DND-41 (cell line): Measurements from ENCODE around the gene REV3L.
"Not testable (repeated sequence)": the region's sequence is repeated elsewhere in the genome, so short reads cannot be mapped to it uniquely, and the experiment has no call there.

ENCODE experiments used
- ATAC-seq: fragments of 200-7000 bp; cut with Tn5 transposase; 3 replicates; pipeline ENCODE4 v1.9.1; 2021; ENCODE audit warnings: low read depth; ENCODE audit not compliant: insufficient read depth
- DNase-seq: peaks from one replicate; pipeline ENCODE4 v3.0.0-alpha.2; 2020
- H2AFZ ChIP-seq: 2 replicates; pipeline ENCODE4 v1.6.0; 2012; ENCODE audit warnings: low read depth, low read length
- H3K27ac ChIP-seq: 2 replicates; pipeline ENCODE4 v1.5.1; 2012; ENCODE audit warnings: low read length, inconsistent platforms
- H3K27me3 ChIP-seq: fragments of 200-600 bp; sonication (generic); 2 replicates; pipeline ENCODE4 v1.6.0; 2012; ENCODE audit warnings: low read length, mild to moderate bottlenecking, inconsistent platforms; ENCODE audit not compliant: insufficient read depth, poor library complexity
- H3K36me3 ChIP-seq: 2 replicates; pipeline ENCODE4 v1.5.1; 2012; ENCODE audit warnings: low read length, inconsistent platforms; ENCODE audit not compliant: insufficient read depth
- H3K4me1 ChIP-seq: 2 replicates; pipeline ENCODE4 v1.5.1; 2012; ENCODE audit warnings: mild to moderate bottlenecking, low read length; ENCODE audit not compliant: insufficient read depth
- H3K4me2 ChIP-seq: 2 replicates; pipeline ENCODE4 v1.6.0; 2012; ENCODE audit warnings: mild to moderate bottlenecking, moderate library complexity, low read length, inconsistent platforms; ENCODE audit not compliant: insufficient read depth
- H3K4me3 ChIP-seq, 2 experiments: fragments of 200-600 bp in 1 of 2; shearing (Covaris generic) in 1 of 2; 2 replicates each; pipeline ENCODE4 v1.5.1; 2012 to 2016; ENCODE audit warnings: inconsistent platforms in 2 of 2, low read length in 2 of 2, mild to moderate bottlenecking in 2 of 2, low read depth in 1 of 2, moderate library complexity in 1 of 2
- H3K79me2 ChIP-seq: 2 replicates; pipeline ENCODE4 v1.6.0; 2012; ENCODE audit warnings: low read length, inconsistent platforms; ENCODE audit not compliant: insufficient read depth
- H3K9ac ChIP-seq: 2 replicates; pipeline ENCODE4 v1.6.0; 2012; ENCODE audit warnings: low read depth, mild to moderate bottlenecking, inconsistent platforms, low read length, moderate library complexity
- H3K9me3 ChIP-seq: 2 replicates; pipeline ENCODE4 v1.5.1; 2012; ENCODE audit warnings: low read length, moderate library complexity, mild to moderate bottlenecking, inconsistent platforms; ENCODE audit not compliant: insufficient read depth, severe bottlenecking
- H4K20me1 ChIP-seq: 2 replicates; pipeline ENCODE4 v1.6.0; 2012; ENCODE audit warnings: low read length; ENCODE audit not compliant: insufficient read depth
- EZH2 ChIP-seq: IDR thresholded peaks from 3 replicates; pipeline ENCODE4 v1.6.1; 2012; ENCODE audit warnings: borderline replicate concordance, low read depth, mild to moderate bottlenecking, moderate library complexity, low read length, inconsistent platforms; ENCODE audit not compliant: severe bottlenecking
- TF ChIP-seq, protein P1 (sequence below): IDR thresholded peaks from 2 replicates; pipeline ENCODE4 v1.5.1; 2012; ENCODE audit warnings: borderline replicate concordance, low read length, moderate library complexity, mild to moderate bottlenecking; ENCODE audit not compliant: poor library complexity, severe bottlenecking; ENCODE audit errors: extremely low read depth

REV3L gene

DNA sequence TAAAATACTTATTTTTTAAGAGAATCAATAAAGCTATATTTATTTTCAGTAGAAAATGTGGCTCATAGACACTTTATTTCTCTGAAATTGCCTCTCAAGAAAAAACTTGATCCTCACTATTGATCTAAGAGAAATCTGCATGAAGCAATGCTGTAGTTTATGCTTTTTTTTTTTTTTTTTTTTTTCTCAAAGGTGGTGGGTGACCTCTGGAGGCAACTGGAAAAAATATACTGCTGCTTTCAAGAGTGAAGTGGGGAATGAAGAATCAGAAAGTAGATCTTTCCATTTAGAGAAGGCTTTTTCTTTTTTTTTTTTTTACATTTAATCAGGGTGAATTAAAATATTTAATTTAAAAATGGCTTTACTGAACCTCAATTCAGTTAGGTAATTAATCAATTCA, 226.4 kb downstream of the REV3L start:
- Histone ChIP-seq H3K27ac (no peak overlapping the region), H3K36me3 (no peaks in the 10 kb centered on the region), H3K4me3 (no peak overlapping the region), H3K4me2 (no peak overlapping the region), H3K79me2 (peaks cover 21% of the 10 kb centered on the region), H3K9me3 (no peaks in the 10 kb centered on the region), H3K4me1 (peaks cover 24% of the 10 kb centered on the region), H2AFZ (no peak overlapping the region), H4K20me1 (no peaks in the 10 kb centered on the region), H3K27me3 (no peaks in the 10 kb centered on the region), H3K9ac (no peak overlapping the region)
- DNase-seq (no peak), ATAC-seq (no peak)
- TF ChIP-seq EZH2: no peak
- TF ChIP-seq, protein P1, sequence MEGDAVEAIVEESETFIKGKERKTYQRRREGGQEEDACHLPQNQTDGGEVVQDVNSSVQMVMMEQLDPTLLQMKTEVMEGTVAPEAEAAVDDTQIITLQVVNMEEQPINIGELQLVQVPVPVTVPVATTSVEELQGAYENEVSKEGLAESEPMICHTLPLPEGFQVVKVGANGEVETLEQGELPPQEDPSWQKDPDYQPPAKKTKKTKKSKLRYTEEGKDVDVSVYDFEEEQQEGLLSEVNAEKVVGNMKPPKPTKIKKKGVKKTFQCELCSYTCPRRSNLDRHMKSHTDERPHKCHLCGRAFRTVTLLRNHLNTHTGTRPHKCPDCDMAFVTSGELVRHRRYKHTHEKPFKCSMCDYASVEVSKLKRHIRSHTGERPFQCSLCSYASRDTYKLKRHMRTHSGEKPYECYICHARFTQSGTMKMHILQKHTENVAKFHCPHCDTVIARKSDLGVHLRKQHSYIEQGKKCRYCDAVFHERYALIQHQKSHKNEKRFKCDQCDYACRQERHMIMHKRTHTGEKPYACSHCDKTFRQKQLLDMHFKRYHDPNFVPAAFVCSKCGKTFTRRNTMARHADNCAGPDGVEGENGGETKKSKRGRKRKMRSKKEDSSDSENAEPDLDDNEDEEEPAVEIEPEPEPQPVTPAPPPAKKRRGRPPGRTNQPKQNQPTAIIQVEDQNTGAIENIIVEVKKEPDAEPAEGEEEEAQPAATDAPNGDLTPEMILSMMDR: no peak

DNA sequence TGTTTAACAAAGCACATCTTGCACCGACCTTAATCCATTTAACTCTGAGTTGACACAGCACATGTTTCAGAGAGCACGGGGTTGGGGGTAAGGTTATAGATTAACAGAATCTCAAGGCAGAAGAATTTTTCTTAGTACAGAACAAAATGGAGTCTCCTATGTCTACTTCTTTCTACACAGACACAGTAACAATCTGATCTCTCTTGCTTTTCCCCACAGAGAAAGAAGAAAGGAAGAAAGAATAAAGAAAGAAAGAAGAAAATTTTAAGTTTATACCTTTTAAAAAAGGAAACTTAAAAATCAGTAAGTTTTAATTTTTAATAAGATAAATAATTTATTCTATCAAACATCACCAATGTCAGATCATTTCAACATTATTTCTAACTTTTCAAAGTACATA, 227.2 kb downstream of the REV3L start:
- not testable (repeated sequence) for ATAC-seq, H3K9ac ChIP-seq, H3K36me3 ChIP-seq, H3K27me3 ChIP-seq, H3K4me3 ChIP-seq, DNase-seq, H3K9me3 ChIP-seq, H3K27ac ChIP-seq, H4K20me1 ChIP-seq, H2AFZ ChIP-seq, H3K4me2 ChIP-seq
- Histone ChIP-seq H3K79me2 (peaks cover 15% of the 10 kb centered on the region), H3K4me1 (peaks cover 18% of the 10 kb centered on the region)

DNA sequence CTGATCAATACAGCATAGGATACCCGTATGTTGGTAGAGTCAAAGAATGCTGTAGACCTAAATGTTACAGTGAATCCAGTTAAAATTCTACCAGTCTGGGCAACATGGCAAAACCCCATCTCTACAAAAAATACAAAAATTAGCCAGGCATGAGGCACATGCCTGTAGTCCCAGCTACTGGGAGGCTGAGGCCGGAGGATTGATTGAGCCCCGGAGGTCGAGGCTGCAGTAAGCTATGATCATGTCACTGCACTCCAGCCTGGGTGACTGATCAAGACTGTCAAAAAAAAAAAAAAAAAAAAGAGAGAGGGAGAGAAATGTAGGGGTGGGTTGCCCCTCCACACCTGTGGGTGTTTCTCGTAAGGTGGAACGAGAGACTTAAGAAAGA, 228.2 kb downstream of the REV3L start:
- no peak for TF ChIP-seq EZH2
- TF ChIP-seq, protein P1: no peak
- Histone ChIP-seq H3K9ac (no peak overlapping the region), H3K36me3 (no peaks in the 10 kb centered on the region), H3K79me2 (peaks cover 6% of the 10 kb centered on the region), H3K4me1 (peaks cover 8% of the 10 kb centered on the region), H3K4me2 (no peak overlapping the region), H3K9me3 (no peaks in the 10 kb centered on the region), H4K20me1 (no peaks in the 10 kb centered on the region), H2AFZ (no peak overlapping the region), H3K27me3 (no peaks in the 10 kb centered on the region), H3K27ac (no peak overlapping the region), H3K4me3 (no peak overlapping the region)
- no peak for DNase-seq
- no peak for ATAC-seq

DNA sequence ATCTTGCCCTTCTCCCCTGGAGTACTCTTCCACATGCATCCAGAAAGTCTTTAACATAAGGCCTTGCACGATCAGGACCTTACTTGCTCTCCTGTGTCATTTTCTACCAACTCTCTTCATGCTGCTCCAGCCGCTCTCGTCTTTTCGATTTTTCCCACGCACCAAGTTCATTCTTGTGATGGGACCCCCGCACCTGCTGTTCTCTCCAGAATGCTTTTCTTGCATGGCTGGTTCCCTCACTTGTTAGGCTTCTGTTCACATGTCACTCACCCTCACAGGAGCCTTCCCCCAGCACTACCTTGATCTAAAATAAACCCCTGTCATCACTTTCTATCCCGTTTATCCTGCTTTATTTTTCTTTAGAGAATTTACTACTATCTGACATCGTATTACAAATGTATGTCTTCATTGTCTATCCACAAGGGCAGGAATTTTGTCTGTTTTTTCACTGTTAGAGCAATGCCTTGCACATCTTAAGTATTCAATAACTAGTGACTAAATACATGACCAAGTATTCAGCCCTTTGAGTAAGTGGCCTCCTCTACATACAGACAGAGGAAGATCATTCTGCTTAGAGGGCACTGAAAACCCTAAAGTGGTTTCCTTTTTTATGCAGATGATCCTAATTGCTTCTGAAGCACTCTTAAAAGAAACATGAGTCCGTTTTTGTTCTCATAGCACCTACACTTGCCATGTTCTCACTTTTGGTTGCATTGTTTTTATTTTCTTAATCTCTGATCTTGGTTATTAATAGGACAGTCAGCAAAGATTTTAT, 228.8 kb downstream of the REV3L start:
- H3K27me3 ChIP-seq: no peaks in the 10 kb centered on the region
- no peaks in the 10 kb centered on the region for H3K36me3 ChIP-seq
- no peaks in the 10 kb centered on the region for H3K79me2 ChIP-seq
- DNase-seq: no peak
- no peak overlapping the region for H3K27ac ChIP-seq
- H3K9ac ChIP-seq: no peak overlapping the region
- no peak overlapping the region for H2AFZ ChIP-seq
- H3K4me1 ChIP-seq: peaks cover 8% of the 10 kb centered on the region
- no peak overlapping the region for H3K4me2 ChIP-seq
- ATAC-seq: no peak
- H3K4me3 ChIP-seq: no peak overlapping the region
- H4K20me1 ChIP-seq: no peaks in the 10 kb centered on the region
- TF ChIP-seq, protein P1: no peak
- TF ChIP-seq EZH2: no peak
- H3K9me3 ChIP-seq: no peaks in the 10 kb centered on the region
